ENCODE data around the gene C6orf47. TPM values are rescaled to one million over a fixed set of nuclear protein-coding genes. Genes with fewer than 3 reads are reported as not detected.

Gene C6orf47
- total RNA-seq, 3 donors from 2014 or later (not counting 1 experiment from before 2014, with no cell fraction given), result 25.9 to 29.9 (median 27.4) TPM

DNA sequence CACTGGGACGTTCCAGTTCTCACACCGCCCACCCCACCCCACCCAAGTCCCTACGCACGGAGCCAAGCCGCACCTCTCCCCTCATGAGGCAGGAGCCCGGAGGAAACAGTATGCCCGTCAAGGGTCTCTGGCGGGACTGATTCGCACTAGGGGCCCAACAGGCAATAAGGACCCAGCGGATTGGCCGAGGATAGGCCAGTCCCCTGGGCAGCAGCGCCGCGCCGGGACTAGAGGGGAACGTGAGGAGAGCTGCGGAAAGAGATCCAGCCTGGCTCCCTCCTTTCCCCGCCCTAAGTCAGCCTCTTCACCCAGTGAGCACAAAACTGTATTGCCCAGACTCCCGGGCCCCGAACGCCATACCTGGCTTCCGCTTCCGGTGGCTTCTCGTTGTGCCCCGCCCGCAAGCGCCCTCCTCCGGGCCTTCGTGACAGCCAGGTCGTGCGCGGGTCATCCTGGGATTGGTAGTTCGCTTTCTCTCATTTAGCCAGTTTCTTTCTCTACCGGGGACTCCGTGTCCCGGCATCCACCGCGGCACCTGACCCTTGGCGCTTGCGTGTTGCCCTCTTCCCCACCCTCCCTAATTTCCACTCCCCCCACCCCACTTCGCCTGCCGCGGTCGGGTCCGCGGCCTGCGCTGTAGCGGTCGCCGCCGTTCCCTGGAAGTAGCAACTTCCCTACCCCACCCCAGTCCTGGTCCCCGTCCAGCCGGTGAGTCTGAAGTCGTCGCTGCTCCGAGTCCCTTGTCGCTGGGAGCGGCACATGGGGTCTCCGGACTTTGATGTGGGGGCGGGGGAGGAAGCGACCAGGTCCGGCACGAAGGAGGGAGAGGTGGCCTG is 5.1 kb upstream of the C6orf47 start, which contains the start of gene CSNK2B:
TSS of gene CSNK2B (plus strand) at position 580 of the 836 bp plus-strand sequence. CDS start 752 bp downstream, outside the sequence.
- Mint-ChIP-seq H3K27me3 (ENCODE audit: low read depth in 2 of 2) (no peaks in the 10 kb centered on the region), H3K27ac (peak within 1 kb of the TSS; percentile 97 to 100), H3K36me3 (no peaks in the 10 kb centered on the region), H3K4me3 (peak within 1 kb of the TSS; percentile 96), H3K4me1 (peaks cover 32 to 53% of the 10 kb centered on the region in 2 donors), H3K9me3 (no peaks in the 10 kb centered on the region)
- WGBS (ENCODE audit: insufficient coverage), result under 1% methylated on average over 63 of the region's 63 CpGs
- TF ChIP-seq, protein P1, sequence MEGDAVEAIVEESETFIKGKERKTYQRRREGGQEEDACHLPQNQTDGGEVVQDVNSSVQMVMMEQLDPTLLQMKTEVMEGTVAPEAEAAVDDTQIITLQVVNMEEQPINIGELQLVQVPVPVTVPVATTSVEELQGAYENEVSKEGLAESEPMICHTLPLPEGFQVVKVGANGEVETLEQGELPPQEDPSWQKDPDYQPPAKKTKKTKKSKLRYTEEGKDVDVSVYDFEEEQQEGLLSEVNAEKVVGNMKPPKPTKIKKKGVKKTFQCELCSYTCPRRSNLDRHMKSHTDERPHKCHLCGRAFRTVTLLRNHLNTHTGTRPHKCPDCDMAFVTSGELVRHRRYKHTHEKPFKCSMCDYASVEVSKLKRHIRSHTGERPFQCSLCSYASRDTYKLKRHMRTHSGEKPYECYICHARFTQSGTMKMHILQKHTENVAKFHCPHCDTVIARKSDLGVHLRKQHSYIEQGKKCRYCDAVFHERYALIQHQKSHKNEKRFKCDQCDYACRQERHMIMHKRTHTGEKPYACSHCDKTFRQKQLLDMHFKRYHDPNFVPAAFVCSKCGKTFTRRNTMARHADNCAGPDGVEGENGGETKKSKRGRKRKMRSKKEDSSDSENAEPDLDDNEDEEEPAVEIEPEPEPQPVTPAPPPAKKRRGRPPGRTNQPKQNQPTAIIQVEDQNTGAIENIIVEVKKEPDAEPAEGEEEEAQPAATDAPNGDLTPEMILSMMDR (IDR thresholded peaks at IDR 0.05), result no peak
- peaks cover 43% of the 10 kb centered on the region for H3K4me1 ChIP-seq (ENCODE audit: control insufficient read depth, insufficient read depth, low read length)
- DNase-seq (peak; percentile 95 to 99), ATAC-seq (peak; percentile 88 to 97 (median 91))
- peak within 1 kb of the TSS; percentile 67 for H3K4me3 ChIP-seq (ENCODE audit: low read length)
- H3K27me3 ChIP-seq (ENCODE audit: control insufficient read depth, insufficient read depth, low read length), result no peaks in the 10 kb centered on the region
- no peaks in the 10 kb centered on the region for H3K9me3 ChIP-seq (ENCODE audit: control insufficient read depth, insufficient read depth, low read length)
- H3K27ac ChIP-seq (ENCODE audit: low read length), result peak within 1 kb of the TSS; percentile 92
- intact Hi-C loops (cut with micrococcal nuclease), result loop anchor here (1.0 to 10.0 kb wide), 7 partner anchors 13 to 948 kb away; partner anchors contain the start of genes ABHD16A, AGPAT1, BAG6 and DDX39B
- H3K36me3 ChIP-seq (ENCODE audit: control insufficient read depth, insufficient read depth, low read length), result peaks cover 49% of the 10 kb centered on the region

DNA sequence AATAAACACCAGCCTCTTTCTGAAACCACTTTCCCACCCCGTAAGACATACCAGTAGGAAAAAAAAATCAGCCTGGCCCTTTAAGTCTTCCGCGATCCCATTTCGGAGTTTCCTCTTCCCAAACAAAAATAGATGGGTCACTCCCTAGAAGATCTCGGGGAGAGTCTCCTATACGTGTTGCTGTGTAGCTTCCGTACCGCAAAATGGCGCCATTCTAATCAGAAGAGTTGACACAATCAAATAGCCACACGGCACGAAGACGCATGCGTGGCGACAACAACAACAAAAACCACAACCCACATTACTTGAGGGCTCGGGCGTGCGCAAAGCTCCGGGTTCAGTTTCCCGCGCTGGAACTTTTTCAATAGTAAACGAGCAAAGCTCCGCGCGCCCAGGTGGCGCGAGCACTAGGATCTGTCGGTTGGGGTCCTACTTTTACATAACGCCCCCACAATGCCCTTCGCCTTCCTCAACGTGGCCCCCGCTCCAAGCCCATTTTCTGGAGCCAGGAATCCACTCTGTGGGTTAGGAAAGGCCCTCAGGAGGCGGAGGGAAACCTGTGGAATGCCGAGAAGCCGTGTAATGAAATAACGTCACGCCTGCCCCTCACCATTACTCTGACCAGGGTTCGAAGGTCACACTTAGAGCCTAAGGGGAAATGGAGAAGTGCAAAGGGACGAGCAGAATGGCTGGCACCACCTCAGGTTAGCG is 4.4 kb upstream of the C6orf47 start, which contains the start of gene GPANK1:
TSS of gene GPANK1 (minus strand) at position 208 of the 711 bp plus-strand sequence. CDS start 519 bp downstream, outside the sequence.
- ATAC-seq (peak; percentile 33 to 52 (median 46)), DNase-seq (peak; percentile 86 to 98)
- peak within 1 kb of the TSS; percentile 97 to 100 for H3K27ac Mint-ChIP-seq
- no peaks in the 10 kb centered on the region for H3K9me3 Mint-ChIP-seq
- WGBS (ENCODE audit: insufficient coverage), result under 1% methylated on average over 39 of the region's 39 CpGs
- Histone ChIP-seq H3K4me1 (ENCODE audit: control insufficient read depth, insufficient read depth, low read length) (peaks cover 49% of the 10 kb centered on the region), H3K9me3 (ENCODE audit: control insufficient read depth, insufficient read depth, low read length) (no peaks in the 10 kb centered on the region), H3K4me3 (ENCODE audit: low read length) (peak within 1 kb of the TSS; percentile 67), H3K27ac (ENCODE audit: low read length) (peak within 1 kb of the TSS; percentile 92), H3K36me3 (ENCODE audit: control insufficient read depth, insufficient read depth, low read length) (peaks cover 42% of the 10 kb centered on the region), H3K27me3 (ENCODE audit: control insufficient read depth, insufficient read depth, low read length) (no peaks in the 10 kb centered on the region)
- H3K4me1 Mint-ChIP-seq, result peaks cover 37 to 59% of the 10 kb centered on the region in 2 donors
- TF ChIP-seq, protein P1 (IDR thresholded peaks at IDR 0.05), result no peak
- H3K27me3 Mint-ChIP-seq (ENCODE audit: low read depth in 2 of 2), result no peaks in the 10 kb centered on the region
- no peaks in the 10 kb centered on the region for H3K36me3 Mint-ChIP-seq
- H3K4me3 Mint-ChIP-seq, result peak within 1 kb of the TSS; percentile 96
- intact Hi-C loops (cut with micrococcal nuclease), result loop anchor here (1.0 to 10.0 kb wide), 9 partner anchors 13 to 948 kb away; partner anchors contain the start of genes ABHD16A, AGPAT1, BAG6 and DDX39B

DNA sequence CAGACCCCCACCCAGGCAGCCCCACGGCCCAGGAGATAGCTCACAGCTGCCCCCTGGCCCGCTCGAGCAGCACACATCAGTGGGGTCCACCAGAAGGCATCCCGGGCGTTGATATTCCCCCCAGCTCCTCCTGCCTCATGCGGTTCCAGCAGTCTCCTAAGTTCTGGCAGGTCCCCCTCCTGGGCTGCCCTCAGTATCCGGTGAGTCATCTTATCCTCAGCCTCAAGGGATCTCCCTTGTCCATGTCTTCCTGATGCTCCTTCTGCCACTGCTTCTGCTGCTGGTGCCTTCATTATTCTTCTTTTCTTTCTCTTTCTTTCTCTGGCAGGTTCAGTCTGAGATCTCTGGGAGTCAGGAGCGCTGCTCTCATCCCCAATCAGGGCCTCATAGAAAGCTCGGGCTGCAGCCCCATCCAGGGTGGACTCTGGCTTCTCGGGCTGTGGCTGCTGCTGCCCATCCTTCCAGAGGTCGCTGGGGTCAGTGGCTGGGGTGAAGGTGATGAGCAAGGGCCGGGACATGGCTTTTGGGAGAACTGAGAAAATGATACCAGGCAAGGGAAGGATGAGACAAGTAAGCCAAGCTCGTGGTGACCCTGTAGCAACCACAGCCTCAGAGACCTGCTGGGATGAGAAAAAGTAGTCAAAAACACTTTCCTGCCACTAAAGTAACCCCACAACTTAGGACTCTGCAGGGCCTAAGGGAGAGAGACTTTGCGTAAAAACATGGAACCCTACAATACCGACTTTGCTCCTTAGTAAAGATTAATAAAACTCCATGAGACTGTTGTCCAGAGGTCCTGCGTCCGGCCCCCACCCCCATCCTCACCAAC is 3.6 kb upstream of the C6orf47 start:
- Mint-ChIP-seq H3K9me3 (no peaks in the 10 kb centered on the region), H3K4me3 (peak overlapping the region; percentile 96), H3K36me3 (no peaks in the 10 kb centered on the region), H3K4me1 (peaks cover 44 to 66% of the 10 kb centered on the region in 2 donors), H3K27ac (peak overlapping the region; percentile 97 to 100), H3K27me3 (ENCODE audit: low read depth in 2 of 2) (no peaks in the 10 kb centered on the region)
- peaks cover 56% of the 10 kb centered on the region for H3K4me1 ChIP-seq (ENCODE audit: control insufficient read depth, insufficient read depth, low read length)
- intact Hi-C loops (cut with micrococcal nuclease), result loop anchor here (1.0 to 10.0 kb wide), 5 partner anchors 39 to 511 kb away; partner anchors contain the start of genes ABHD16A, AGPAT1, PRRC2A and RNF5
- TF ChIP-seq, protein P1 (IDR thresholded peaks at IDR 0.05), result no peak
- DNase-seq, result peak in 1 of 2 donors; percentile 42
- H3K4me3 ChIP-seq (ENCODE audit: low read length), result peak overlapping the region; percentile 67
- 34% methylated on average over 17 of the region's 17 CpGs for WGBS (ENCODE audit: insufficient coverage)
- H3K36me3 ChIP-seq (ENCODE audit: control insufficient read depth, insufficient read depth, low read length), result peaks cover 34% of the 10 kb centered on the region
- peak overlapping the region; percentile 92 for H3K27ac ChIP-seq (ENCODE audit: low read length)
- no peaks in the 10 kb centered on the region for H3K27me3 ChIP-seq (ENCODE audit: control insufficient read depth, insufficient read depth, low read length)
- H3K9me3 ChIP-seq (ENCODE audit: control insufficient read depth, insufficient read depth, low read length), result no peaks in the 10 kb centered on the region
- no peak for ATAC-seq
